OCI-LY3 (cell line): Measurements from ENCODE around the gene KCNMA1.

ENCODE experiments used
- H2AFZ ChIP-seq: fragments of 200-600, 300-600 bp; shearing (Covaris generic); 2 replicates; pipeline ENCODE4 v1.6.0; 2014; ENCODE audit warnings: antibody characterized with exemption, low read depth, low read length
- H3K27ac ChIP-seq: fragments of 200-600, 300-600 bp; sonication (generic); 2 replicates; pipeline ENCODE4 v1.5.1; 2014; ENCODE audit warnings: mild to moderate bottlenecking, low read length, moderate library complexity, mixed read lengths
- H3K27me3 ChIP-seq: fragments of 200-600, 300-600 bp; sonication (generic); 2 replicates; pipeline ENCODE4 v1.6.1; 2014; ENCODE audit warnings: low read depth, low read length, mixed read lengths
- H3K36me3 ChIP-seq: fragments of 200-600, 300-600 bp; sonication (generic); replicated peaks from 2 replicates; pipeline ENCODE3; 2014; ENCODE audit warnings: low read depth, low read length, mixed read lengths
- H3K4me1 ChIP-seq: fragments of 300-600, 200-600 bp; sonication (generic); 2 replicates; pipeline ENCODE4 v1.6.1; 2014; ENCODE audit warnings: low read length, mixed read lengths
- H3K4me2 ChIP-seq: fragments of 200-600, 300-600 bp; sonication (generic); 2 replicates; pipeline ENCODE4 v1.6.1; 2014; ENCODE audit warnings: low read length, mixed read lengths
- H3K4me3 ChIP-seq: fragments of 300-600, 200-600 bp; sonication (generic); 2 replicates; pipeline ENCODE4 v1.5.1; 2014; ENCODE audit warnings: antibody characterized with exemption, mild to moderate bottlenecking, low read length, moderate library complexity
- H3K79me2 ChIP-seq: fragments of 300-600, 200-600 bp; shearing (Covaris generic); 2 replicates; pipeline ENCODE4 v1.6.1; 2014; ENCODE audit warnings: mild to moderate bottlenecking, low read length, mixed read lengths
- H3K9ac ChIP-seq: fragments of 300-600, 200-600 bp; shearing (Covaris generic); 2 replicates; pipeline ENCODE4 v1.6.0; 2014; ENCODE audit warnings: mild to moderate bottlenecking, low read length, moderate library complexity
- H3K9me3 ChIP-seq: fragments of 200-600, 300-600 bp; shearing (Covaris generic); 2 replicates; pipeline ENCODE4 v1.6.1; 2014; ENCODE audit warnings: low read length, mixed read lengths; ENCODE audit not compliant: insufficient read depth
- H4K20me1 ChIP-seq: fragments of 200-600, 300-600 bp; sonication (generic); 2 replicates; pipeline ENCODE4 v1.6.1; 2016; ENCODE audit warnings: low read length, mixed read lengths; ENCODE audit not compliant: insufficient read depth
- EZH2phosphoT487 ChIP-seq: fragments of 200-600 bp; shearing (Covaris generic); IDR thresholded peaks from 2 replicates; pipeline ENCODE4 v1.6.1; 2018; ENCODE audit warnings: antibody characterized with exemption, mixed run types, low read depth
- TF ChIP-seq, protein P1 (sequence below): fragments of 200-600, 300-600 bp; sonication (generic); IDR thresholded peaks from 2 replicates; pipeline ENCODE4 v1.5.1; 2014; ENCODE audit warnings: antibody characterized with exemption, low read length, low read depth

KCNMA1 gene

DNA sequence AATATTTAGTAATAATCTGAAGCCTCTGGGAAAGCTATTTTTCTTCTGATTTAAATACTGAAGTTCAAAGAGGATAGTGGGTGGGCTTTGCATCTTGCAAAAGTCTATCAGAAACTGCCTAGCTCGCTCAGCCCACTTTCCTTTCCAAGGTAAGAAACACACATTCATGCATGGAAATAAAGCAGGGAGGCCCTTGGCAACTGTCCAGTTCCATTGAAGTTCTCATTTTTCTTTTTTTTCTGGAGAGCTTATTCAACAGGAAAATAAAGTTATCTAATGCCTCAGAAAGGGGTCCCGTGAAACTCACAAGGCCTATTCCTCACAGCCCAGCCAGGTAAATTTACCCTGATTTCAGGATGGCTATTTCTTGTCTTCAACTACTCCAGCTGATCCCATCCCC is 654.9 kb downstream of the KCNMA1 start:
- no peaks in the 10 kb centered on the region for H3K79me2 ChIP-seq
- no peak overlapping the region for H3K4me2 ChIP-seq
- peaks cover 4% of the 10 kb centered on the region; the same call in 1 of the 2 replicates for H3K4me1 ChIP-seq
- no peaks in the 10 kb centered on the region for H3K27me3 ChIP-seq
- no peaks in the 10 kb centered on the region for H4K20me1 ChIP-seq
- H3K9me3 ChIP-seq: no peaks in the 10 kb centered on the region
- no peak overlapping the region for H3K4me3 ChIP-seq
- no peak overlapping the region for H2AFZ ChIP-seq
- H3K27ac ChIP-seq: no peak overlapping the region
- H3K9ac ChIP-seq: no peak overlapping the region
- TF ChIP-seq, protein P1, sequence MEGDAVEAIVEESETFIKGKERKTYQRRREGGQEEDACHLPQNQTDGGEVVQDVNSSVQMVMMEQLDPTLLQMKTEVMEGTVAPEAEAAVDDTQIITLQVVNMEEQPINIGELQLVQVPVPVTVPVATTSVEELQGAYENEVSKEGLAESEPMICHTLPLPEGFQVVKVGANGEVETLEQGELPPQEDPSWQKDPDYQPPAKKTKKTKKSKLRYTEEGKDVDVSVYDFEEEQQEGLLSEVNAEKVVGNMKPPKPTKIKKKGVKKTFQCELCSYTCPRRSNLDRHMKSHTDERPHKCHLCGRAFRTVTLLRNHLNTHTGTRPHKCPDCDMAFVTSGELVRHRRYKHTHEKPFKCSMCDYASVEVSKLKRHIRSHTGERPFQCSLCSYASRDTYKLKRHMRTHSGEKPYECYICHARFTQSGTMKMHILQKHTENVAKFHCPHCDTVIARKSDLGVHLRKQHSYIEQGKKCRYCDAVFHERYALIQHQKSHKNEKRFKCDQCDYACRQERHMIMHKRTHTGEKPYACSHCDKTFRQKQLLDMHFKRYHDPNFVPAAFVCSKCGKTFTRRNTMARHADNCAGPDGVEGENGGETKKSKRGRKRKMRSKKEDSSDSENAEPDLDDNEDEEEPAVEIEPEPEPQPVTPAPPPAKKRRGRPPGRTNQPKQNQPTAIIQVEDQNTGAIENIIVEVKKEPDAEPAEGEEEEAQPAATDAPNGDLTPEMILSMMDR: no peak
- TF ChIP-seq EZH2phosphoT487: no peak
- H3K36me3 ChIP-seq: no peaks in the 10 kb centered on the region

DNA sequence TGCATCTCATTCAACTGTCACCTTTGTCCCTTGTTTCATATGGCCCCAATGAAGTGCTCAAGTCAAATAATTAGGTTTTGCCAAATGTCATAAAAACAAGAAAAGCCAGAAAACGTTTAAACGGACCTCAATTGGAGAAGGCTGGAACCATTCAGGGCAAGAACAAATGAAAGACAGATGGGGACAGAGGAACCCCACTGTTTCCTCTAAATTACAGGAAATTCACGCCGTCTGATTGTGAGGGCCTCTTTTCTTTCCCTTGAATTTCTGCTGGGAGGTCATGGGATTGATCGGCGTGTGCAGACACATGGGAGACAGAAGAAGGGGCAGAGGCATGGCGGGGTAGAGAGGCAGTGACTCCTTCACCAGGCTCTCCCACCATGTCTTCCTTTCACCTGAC is 656.4 kb downstream of the KCNMA1 start:
- TF ChIP-seq, protein P1: no peak
- no peak for TF ChIP-seq EZH2phosphoT487

DNA sequence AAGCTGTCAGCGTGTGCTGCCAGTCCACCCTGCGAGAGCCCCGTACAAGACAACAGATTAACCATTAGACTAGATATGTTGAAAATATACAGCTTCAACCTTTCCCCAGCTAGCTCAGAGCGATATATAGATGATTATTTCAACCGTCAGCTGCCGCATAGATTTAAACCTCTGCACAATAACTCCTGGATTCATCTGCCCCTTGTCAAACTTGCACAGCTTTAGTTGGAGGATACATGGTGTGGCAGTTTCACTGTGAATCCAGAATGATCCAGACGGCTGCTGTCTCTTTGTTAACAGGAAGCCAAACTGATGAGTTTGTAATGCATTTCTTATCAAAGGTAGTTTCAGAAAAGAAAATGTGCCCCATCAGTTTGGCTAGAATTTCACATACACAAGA is 659.7 kb downstream of the KCNMA1 start:
- TF ChIP-seq, protein P1: no peak
- no peak for TF ChIP-seq EZH2phosphoT487

More for the DNA sequence above, 656.4 kb downstream of the KCNMA1 start:
- Histone ChIP-seq H3K9me3 (no peaks in the 10 kb centered on the region), H3K4me3 (no peak overlapping the region), H2AFZ (no peak overlapping the region), H3K9ac (no peak overlapping the region), H3K27ac (no peak overlapping the region), H3K79me2 (no peaks in the 10 kb centered on the region), H3K4me1 (peaks cover 4% of the 10 kb centered on the region; the same call in 1 of the 2 replicates), H3K27me3 (no peaks in the 10 kb centered on the region), H4K20me1 (no peaks in the 10 kb centered on the region), H3K36me3 (no peaks in the 10 kb centered on the region), H3K4me2 (no peak overlapping the region)

DNA sequence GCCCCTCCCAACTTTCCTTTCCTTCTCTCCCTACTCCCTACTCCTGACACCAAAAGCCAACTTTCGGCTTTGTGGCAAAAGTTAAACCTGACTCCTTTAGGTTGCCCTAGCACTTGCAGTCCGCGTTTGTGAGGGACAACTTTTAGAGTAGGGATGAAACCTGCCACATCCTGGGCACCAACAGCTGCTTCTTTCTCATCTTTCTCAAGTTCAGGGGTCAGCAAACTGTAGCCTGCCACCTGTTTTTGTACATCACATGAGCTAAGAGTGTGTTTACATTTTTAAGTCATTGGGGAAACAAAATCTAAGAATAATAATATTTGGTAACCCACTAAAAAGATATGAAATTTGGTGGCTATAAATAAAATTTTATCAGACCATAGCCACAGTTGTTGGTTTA is 660.6 kb downstream of the KCNMA1 start:
- Histone ChIP-seq H3K79me2 (no peaks in the 10 kb centered on the region), H3K4me2 (no peak overlapping the region), H3K27me3 (no peaks in the 10 kb centered on the region), H3K36me3 (no peaks in the 10 kb centered on the region), H3K4me3 (no peak overlapping the region), H3K4me1 (no peaks in the 10 kb centered on the region), H2AFZ (no peak overlapping the region), H4K20me1 (no peaks in the 10 kb centered on the region), H3K9ac (no peak overlapping the region), H3K9me3 (no peaks in the 10 kb centered on the region), H3K27ac (no peak overlapping the region)
- TF ChIP-seq EZH2phosphoT487: no peak
- TF ChIP-seq, protein P1: no peak

More for the DNA sequence above, 659.7 kb downstream of the KCNMA1 start:
- H3K9ac ChIP-seq: no peak overlapping the region
- H3K4me1 ChIP-seq: no peaks in the 10 kb centered on the region
- no peaks in the 10 kb centered on the region for H4K20me1 ChIP-seq
- no peaks in the 10 kb centered on the region for H3K36me3 ChIP-seq
- H3K9me3 ChIP-seq: no peaks in the 10 kb centered on the region
- H3K27ac ChIP-seq: no peak overlapping the region
- H2AFZ ChIP-seq: no peak overlapping the region
- no peak overlapping the region for H3K4me2 ChIP-seq
- no peaks in the 10 kb centered on the region for H3K79me2 ChIP-seq
- H3K4me3 ChIP-seq: no peak overlapping the region
- no peaks in the 10 kb centered on the region for H3K27me3 ChIP-seq
